ENCODE results near the gene IL1RAP. TPM values are rescaled to one million over a fixed set of nuclear protein-coding genes. Genes with fewer than 3 reads are reported as not detected.

IL1RAP gene, protein sequence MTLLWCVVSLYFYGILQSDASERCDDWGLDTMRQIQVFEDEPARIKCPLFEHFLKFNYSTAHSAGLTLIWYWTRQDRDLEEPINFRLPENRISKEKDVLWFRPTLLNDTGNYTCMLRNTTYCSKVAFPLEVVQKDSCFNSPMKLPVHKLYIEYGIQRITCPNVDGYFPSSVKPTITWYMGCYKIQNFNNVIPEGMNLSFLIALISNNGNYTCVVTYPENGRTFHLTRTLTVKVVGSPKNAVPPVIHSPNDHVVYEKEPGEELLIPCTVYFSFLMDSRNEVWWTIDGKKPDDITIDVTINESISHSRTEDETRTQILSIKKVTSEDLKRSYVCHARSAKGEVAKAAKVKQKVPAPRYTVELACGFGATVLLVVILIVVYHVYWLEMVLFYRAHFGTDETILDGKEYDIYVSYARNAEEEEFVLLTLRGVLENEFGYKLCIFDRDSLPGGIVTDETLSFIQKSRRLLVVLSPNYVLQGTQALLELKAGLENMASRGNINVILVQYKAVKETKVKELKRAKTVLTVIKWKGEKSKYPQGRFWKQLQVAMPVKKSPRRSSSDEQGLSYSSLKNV
- 11.4 TPM for total RNA-seq

GRCh38 chr3:190513409-190514370, at the start of gene IL1RAP:
TSS of gene IL1RAP (plus strand) at chr3:190514085. CDS start at chr3:190564290, 50,205 bp downstream.

Other genes with a start within 250 kb of the IL1RAP start
- gene CLDN1, start 191.6 kb upstream of the IL1RAP start, total RNA-seq: 9.4 TPM
- gene CLDN16, start 125.9 kb upstream of the IL1RAP start, total RNA-seq: 0.16 TPM
- gene TMEM207, start 64.2 kb upstream of the IL1RAP start, total RNA-seq: not detected